ENCODE results near the gene DND1. TPM values are rescaled to one million over a fixed set of nuclear protein-coding genes. Genes with fewer than 3 reads are reported as not detected.

The DND1 gene
- 0.28 and 0.35 TPM in 2 replicates for total RNA-seq

GRCh38 chr5:140673187-140673976, at the start of gene DND1:
DND1 (minus strand) TSS chr5:140673576; CDS start chr5:140673542, 34 bp downstream.

GRCh38 chr5:140700177-140701144, 27.1 kb upstream of the DND1 start, which contains the start of gene ZMAT2:
ZMAT2 (plus strand) TSS chr5:140700447; CDS start chr5:140700461, 14 bp downstream.

DNA sequence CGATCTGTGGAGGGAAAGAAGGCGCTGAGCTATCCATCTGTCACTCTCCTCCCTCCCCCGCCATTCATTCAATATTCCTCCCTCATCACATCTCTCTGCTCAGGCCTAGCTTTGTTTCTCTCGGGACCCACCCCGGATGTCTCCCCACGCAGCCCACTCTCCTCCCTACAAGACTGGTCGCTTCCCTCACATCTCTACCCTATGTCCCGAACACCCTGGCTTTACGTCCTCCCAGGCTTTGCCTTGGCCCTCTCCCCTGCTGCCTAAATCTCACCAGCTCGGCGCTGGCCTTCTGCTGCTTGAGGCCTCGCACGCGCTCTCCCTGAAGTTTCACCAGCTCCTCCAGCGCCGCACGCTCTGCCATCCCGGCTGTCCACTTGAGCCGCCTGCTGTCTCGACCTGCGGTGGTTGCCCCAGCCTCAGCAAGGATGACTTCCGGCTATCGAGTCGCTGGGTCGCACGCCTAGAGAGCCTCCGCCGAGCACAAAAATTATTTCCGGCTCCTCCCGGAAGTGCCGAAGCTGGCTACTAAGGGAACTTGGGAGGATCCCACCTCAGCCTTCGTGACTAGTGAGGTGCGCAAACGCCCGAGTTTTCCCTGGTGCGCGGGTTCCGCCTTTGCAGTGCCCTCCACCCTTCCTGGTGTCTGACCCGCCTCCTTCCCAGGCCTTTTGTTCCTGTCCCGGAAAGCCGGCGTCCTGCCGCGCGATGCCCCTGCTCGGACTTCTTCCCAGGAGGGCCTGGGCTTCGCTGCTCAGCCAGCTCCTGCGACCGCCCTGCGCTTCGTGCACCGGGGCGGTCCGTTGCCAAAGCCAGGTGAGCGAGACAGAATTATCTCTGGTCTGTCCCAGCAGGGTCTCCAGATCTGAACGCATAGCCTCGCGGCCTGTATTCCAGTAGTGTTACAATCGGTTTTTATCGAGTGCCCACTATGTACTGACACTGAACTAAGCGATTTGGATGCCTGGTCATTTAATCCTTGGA, 17.9 kb upstream of the DND1 start, which contains the start of the genes HARS1 and HARS2:
Gene HARS1, minus strand, starts transcription at position 430 of the 984 bp plus-strand sequence. Its CDS starts 66 bp downstream, at position 364.
Gene HARS2, plus strand, starts transcription at position 515 of the 984 bp plus-strand sequence. Its CDS starts 194 bp downstream, at position 709.

DNA sequence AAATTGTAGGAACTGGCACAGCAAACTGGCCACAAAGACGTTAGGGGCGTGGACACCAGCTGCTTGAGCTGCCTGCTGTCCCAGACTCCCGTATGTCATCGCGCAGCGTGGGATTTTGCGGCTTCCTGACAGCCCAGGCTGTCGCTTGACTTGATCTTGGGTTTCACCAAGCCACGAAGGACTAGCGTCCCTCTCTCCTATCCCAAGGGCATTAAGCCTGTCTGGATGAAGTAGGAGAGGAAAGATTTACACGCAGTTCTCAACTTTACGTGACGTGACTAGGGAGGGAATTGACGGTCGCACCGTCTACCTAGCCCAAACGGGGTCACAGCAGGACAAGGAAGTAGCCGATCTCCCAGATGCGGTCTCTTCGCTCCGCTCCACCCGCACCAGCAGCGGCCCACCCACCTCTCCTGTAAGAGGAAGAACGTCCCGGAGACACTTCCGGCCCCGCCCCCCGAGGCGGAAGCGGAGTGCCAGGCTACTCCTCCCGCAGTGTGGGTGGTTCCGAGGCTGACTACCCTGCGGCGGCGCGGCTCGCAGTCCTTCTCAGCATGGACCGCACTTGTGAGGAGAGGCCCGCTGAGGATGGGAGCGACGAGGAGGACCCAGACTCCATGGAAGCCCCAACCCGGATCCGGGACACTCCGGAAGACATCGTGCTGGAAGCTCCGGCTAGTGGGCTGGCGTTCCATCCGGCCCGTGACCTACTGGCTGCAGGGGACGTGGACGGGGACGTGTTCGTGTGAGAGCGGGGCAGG, 8.8 kb downstream of the DND1 start, which contains the start of gene WDR55:
Gene WDR55, plus strand, starts transcription at position 546 of the 761 bp plus-strand sequence. Its CDS starts 9 bp downstream, at position 555.

GRCh38 chr5:140639148-140639981, 34.0 kb downstream of the DND1 start, which contains the start of gene TMCO6:
TMCO6 (plus strand) TSS chr5:140639451; CDS start chr5:140639528, 77 bp downstream.

DNA sequence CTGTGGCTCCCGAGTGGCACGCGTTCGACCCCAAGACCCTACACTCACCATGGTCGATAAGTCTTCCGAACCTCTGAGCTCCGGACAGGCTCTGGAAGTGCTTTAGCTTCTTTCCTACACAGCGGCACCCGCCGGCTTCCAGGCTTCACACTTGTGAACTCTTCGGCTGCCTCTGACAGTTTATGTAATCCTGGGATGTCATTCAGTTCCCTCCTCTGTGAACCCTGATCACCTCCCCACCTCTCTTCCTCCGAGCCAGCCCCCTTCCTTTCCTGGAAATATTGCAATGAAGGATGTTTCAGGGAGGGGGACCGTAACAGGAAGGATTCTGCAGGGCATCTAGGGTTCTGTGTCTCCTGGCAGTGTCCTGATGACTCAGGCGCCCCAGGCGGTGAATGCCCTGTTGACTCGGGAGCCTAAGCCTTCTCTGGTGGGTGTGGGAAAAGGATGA, 40.3 kb downstream of the DND1 start, which contains the start of gene CD14:
Gene CD14, minus strand, starts transcription at position 155 of the 451 bp plus-strand sequence. Its CDS starts 104 bp downstream, at position 51.

Other genes starting within 250 kb of the DND1 start
- 6.0 and 6.3 TPM in 2 replicates for gene EIF4EBP3, start 125.9 kb downstream of the DND1 start, total RNA-seq
- gene SRA1, start 116.1 kb downstream of the DND1 start, total RNA-seq, result 31.1 and 38.7 TPM in 2 replicates
- 7.4 and 8.0 TPM in 2 replicates for gene APBB3, start 109.0 kb downstream of the DND1 start, total RNA-seq
- gene SLC35A4, start 108.7 kb downstream of the DND1 start, total RNA-seq, result 40.3 and 45.9 TPM in 2 replicates
- gene CD14, start 40.4 kb downstream of the DND1 start, total RNA-seq, result 0.35 TPM in 1 of 2 replicates, not detected in the other
- 20.9 and 39.2 TPM in 2 replicates for gene TMCO6, start 34.1 kb downstream of the DND1 start, total RNA-seq
- gene NDUFA2, start 25.9 kb downstream of the DND1 start, total RNA-seq, result 64.0 and 70.0 TPM in 2 replicates
- 74.9 and 77.6 TPM in 2 replicates for gene IK, start 25.7 kb downstream of the DND1 start, total RNA-seq
- gene WDR55, start 8.7 kb downstream of the DND1 start, total RNA-seq, result 12.9 and 19.2 TPM in 2 replicates
- 83.6 TPM in 2 replicates for gene HARS1, start 17.8 kb upstream of the DND1 start, total RNA-seq
- gene HARS2, start 17.9 kb upstream of the DND1 start, total RNA-seq, result 33.1 and 35.0 TPM in 2 replicates
- gene ZMAT2, start 26.9 kb upstream of the DND1 start, total RNA-seq, result 33.2 and 34.5 TPM in 2 replicates
- gene PCDHA1, start 112.6 kb upstream of the DND1 start, total RNA-seq, result 0.14 TPM in 2 replicates
- not detected in 2 replicates for gene PCDHA2, start 121.3 kb upstream of the DND1 start, total RNA-seq
- not detected in 2 replicates for gene PCDHA3, start 127.5 kb upstream of the DND1 start, total RNA-seq
- gene PCDHA4, start 133.5 kb upstream of the DND1 start, total RNA-seq, result 0.23 and 0.42 TPM in 2 replicates
- gene PCDHA5, start 148.0 kb upstream of the DND1 start, total RNA-seq, result not detected in 2 replicates
- gene PCDHA6, start 154.4 kb upstream of the DND1 start, total RNA-seq, result not detected in 2 replicates
- gene PCDHA7, start 160.7 kb upstream of the DND1 start, total RNA-seq, result not detected in 2 replicates
- not detected in 2 replicates for gene PCDHA8, start 167.6 kb upstream of the DND1 start, total RNA-seq
- gene PCDHA9, start 174.8 kb upstream of the DND1 start, total RNA-seq, result not detected in 2 replicates
- not detected in 2 replicates for gene PCDHA10, start 182.3 kb upstream of the DND1 start, total RNA-seq
- gene PCDHA11, start 195.4 kb upstream of the DND1 start, total RNA-seq, result not detected in 2 replicates
- gene PCDHA12, start 201.7 kb upstream of the DND1 start, total RNA-seq, result not detected in 2 replicates
- gene PCDHA13, start 208.5 kb upstream of the DND1 start, total RNA-seq, result not detected in 2 replicates